Left ventricle myocardium inferior (tissue), 1 donor: Measurements from ENCODE around the gene NME3. TPM values are rescaled to one million over a fixed set of nuclear protein-coding genes. Genes with fewer than 3 reads are reported as not detected.

Source experiments
- DNase-seq: peaks from one replicate; pipeline ENCODE4 v3.0.0-alpha.2; 2020
- H3K27ac ChIP-seq: fragments of 200-600 bp; replicated peaks from 2 replicates; pipeline ENCODE4 v1.8.0; 2021
- H3K27me3 ChIP-seq: fragments of 200-600 bp; 2 replicates; pipeline ENCODE4 v1.8.0; 2021; ENCODE audit warnings: low read depth
- H3K36me3 ChIP-seq: fragments of 200-600 bp; 2 replicates; pipeline ENCODE4 v1.8.0; 2021
- H3K4me1 ChIP-seq: fragments of 200-600 bp; 2 replicates; pipeline ENCODE4 v1.8.0; 2021
- H3K4me3 ChIP-seq: fragments of 200-600 bp; 2 replicates; pipeline ENCODE4 v1.8.0; 2021; ENCODE audit warnings: mild to moderate bottlenecking, moderate library complexity
- H3K9me3 ChIP-seq: fragments of 200-600 bp; replicated peaks from 2 replicates; pipeline ENCODE4 v1.8.0; 2021
- CTCF ChIP-seq: fragments of 200-600 bp; IDR thresholded peaks from 2 replicates; pipeline ENCODE4 v1.8.0; 2021; ENCODE audit warnings: antibody characterized with exemption, mild to moderate bottlenecking, borderline replicate concordance
- intact Hi-C: fragments of 100-400 bp; cut with micrococcal nuclease; formaldehyde crosslinking; loops from one replicate; pipeline ENCODE4 v1.11.0; 2022
- total RNA-seq: library from RNA; stranded (reverse); fragmentation: NEBNext Ultra II Directional; extraction: Animal tissue kit (Norgen Biotek cat#: 25700); gene quantifications from one replicate; pipeline ENCODE4 v1.2.1, GENCODE V29; 2021
- donor health status: DM: no; HTN: yes; CAD: no; lungs with severe emphysema.

The NME3 gene
- total RNA-seq, 1 donor from 2014 or later, result 37.0 TPM

- no peak overlapping the region for H3K27ac ChIP-seq
- no peak for DNase-seq
- no peak overlapping the region for H3K4me3 ChIP-seq
- no peaks in the 10 kb centered on the region for H3K27me3 ChIP-seq
- H3K9me3 ChIP-seq, result no peaks in the 10 kb centered on the region
- H3K4me1 ChIP-seq, result no peaks in the 10 kb centered on the region
- intact Hi-C loops, result no loop called here
- peaks cover 80% of the 10 kb centered on the region for H3K36me3 ChIP-seq
- no peak for TF ChIP-seq CTCF
Observed at GRCh38 chr16:1745900-1746692, 25.2 kb downstream of the NME3 start.

- TF ChIP-seq CTCF, result no peak
- H3K4me3 ChIP-seq, result no peak overlapping the region
- H3K27ac ChIP-seq, result no peak overlapping the region
- H3K36me3 ChIP-seq, result peaks cover 76% of the 10 kb centered on the region
- H3K9me3 ChIP-seq, result no peaks in the 10 kb centered on the region
- H3K27me3 ChIP-seq, result no peaks in the 10 kb centered on the region
- no peak for DNase-seq
- intact Hi-C loops, result no loop called here
- no peaks in the 10 kb centered on the region for H3K4me1 ChIP-seq
Observed at GRCh38 chr16:1745181-1745899, 26.0 kb downstream of the NME3 start.

- intact Hi-C loops, result no loop called here
- TF ChIP-seq CTCF, result no peak
- Histone ChIP-seq H3K9me3 (no peaks in the 10 kb centered on the region), H3K27me3 (no peaks in the 10 kb centered on the region), H3K4me3 (no peak overlapping the region), H3K36me3 (peaks cover 66% of the 10 kb centered on the region), H3K4me1 (no peaks in the 10 kb centered on the region), H3K27ac (no peak overlapping the region)
- no peak for DNase-seq
Observed at GRCh38 chr16:1744338-1744840, 27.0 kb downstream of the NME3 start.

- intact Hi-C loops, result no loop called here
- H3K27ac ChIP-seq, result no peak overlapping the region
- H3K27me3 ChIP-seq, result no peaks in the 10 kb centered on the region
- H3K9me3 ChIP-seq, result no peaks in the 10 kb centered on the region
- no peak for DNase-seq
- no peaks in the 10 kb centered on the region for H3K4me1 ChIP-seq
- H3K4me3 ChIP-seq, result no peak overlapping the region
- no peak for TF ChIP-seq CTCF
- H3K36me3 ChIP-seq, result peaks cover 59% of the 10 kb centered on the region
Observed at GRCh38 chr16:1743376-1744337, 27.7 kb downstream of the NME3 start.

GRCh38 chr16:1741553-1742165 is 29.7 kb downstream of the NME3 start:
- no peaks in the 10 kb centered on the region for H3K9me3 ChIP-seq
- no peak overlapping the region for H3K27ac ChIP-seq
- DNase-seq, result no peak
- H3K36me3 ChIP-seq, result peaks cover 39% of the 10 kb centered on the region
- intact Hi-C loops, result no loop called here
- no peak for TF ChIP-seq CTCF
- H3K4me1 ChIP-seq, result no peaks in the 10 kb centered on the region
- no peak overlapping the region for H3K4me3 ChIP-seq
- H3K27me3 ChIP-seq, result no peaks in the 10 kb centered on the region
